GM20000 (cell line): ENCODE measurements around the gene MAST4.

Experiments
- DNase-seq: peaks from one replicate; pipeline ENCODE4 v3.0.0; 2012; ENCODE audit warnings: low spot score
- CTCF ChIP-seq: IDR thresholded peaks from 2 replicates; pipeline ENCODE4 v1.5.1; 2012; ENCODE audit warnings: mild to moderate bottlenecking, control low read depth; ENCODE audit errors: extremely low read depth, missing control alignments

Gene MAST4

GRCh38 chr5:67073045-67073680 is 477.0 kb downstream of the MAST4 start:
- no peak for TF ChIP-seq CTCF
- no peak for DNase-seq

- no peak for TF ChIP-seq CTCF
- DNase-seq = no peak
Observed at GRCh38 chr5:67077296-67077695, 481.1 kb downstream of the MAST4 start.

GRCh38 chr5:67081261-67081660 is 485.1 kb downstream of the MAST4 start:
- no peak for DNase-seq
- TF ChIP-seq CTCF = no peak

- no peak for DNase-seq
- TF ChIP-seq CTCF = no peak
Observed at GRCh38 chr5:67082941-67083340, 486.7 kb downstream of the MAST4 start.

- no peak for TF ChIP-seq CTCF
- no peak for DNase-seq
Observed at GRCh38 chr5:67085616-67086015, 489.4 kb downstream of the MAST4 start.

GRCh38 chr5:67089200-67089725 is 493.1 kb downstream of the MAST4 start:
- DNase-seq = no peak
- TF ChIP-seq CTCF = no peak

- TF ChIP-seq CTCF = no peak
- no peak for DNase-seq
Observed at GRCh38 chr5:67090040-67090439, 493.8 kb downstream of the MAST4 start.
